NCI-H2029 (cell line): ENCODE measurements around the gene CLDN19.
"Not testable (repeated sequence)": the region's sequence is repeated elsewhere in the genome, so short reads cannot be mapped to it uniquely, and the experiment has no call there.

Source experiments
- DNase-seq: peaks from one replicate; lab custom pipeline; 2025; lab: John Stamatoyannopoulos, UW

Gene CLDN19

GRCh38 chr1:42737986-42738677, 1.9 kb downstream of the CLDN19 start:
- DNase-seq, result no peak

GRCh38 chr1:42737257-42737656, 2.8 kb downstream of the CLDN19 start:
- peak; percentile 96 for DNase-seq

- no peak for DNase-seq
These were observed 3.4 kb downstream of the CLDN19 start for GRCh38 chr1:42736571-42737200.

GRCh38 chr1:42736152-42736551, 3.9 kb downstream of the CLDN19 start:
- no peak for DNase-seq

- DNase-seq, result no peak
These were observed 4.4 kb downstream of the CLDN19 start for GRCh38 chr1:42735477-42736105.

- no peak for DNase-seq
These were observed 5.0 kb downstream of the CLDN19 start for GRCh38 chr1:42735056-42735455.

- no peak for DNase-seq
These were observed 5.6 kb downstream of the CLDN19 start for GRCh38 chr1:42734201-42735035.

- DNase-seq, result no peak
These were observed 6.4 kb downstream of the CLDN19 start for GRCh38 chr1:42733415-42734200.

- no peak for DNase-seq
These were observed 7.8 kb downstream of the CLDN19 start for GRCh38 chr1:42732126-42732680.

- DNase-seq, result no peak
These were observed 8.5 kb downstream of the CLDN19 start for GRCh38 chr1:42731585-42731984.

- DNase-seq, result peak; percentile 7
These were observed 9.0 kb downstream of the CLDN19 start for GRCh38 chr1:42730988-42731387.

GRCh38 chr1:42730002-42730401, 10.0 kb downstream of the CLDN19 start:
- DNase-seq, result no peak

- not testable (repeated sequence) for DNase-seq
These were observed 14.2 kb downstream of the CLDN19 start for GRCh38 chr1:42725820-42726219.

- no peak for DNase-seq
These were observed 16.5 kb downstream of the CLDN19 start for GRCh38 chr1:42723511-42723910.

GRCh38 chr1:42722403-42722802, 17.6 kb downstream of the CLDN19 start:
- DNase-seq, result not testable (repeated sequence)

- no peak for DNase-seq
These were observed 18.1 kb downstream of the CLDN19 start for GRCh38 chr1:42721926-42722325.

GRCh38 chr1:42720868-42721267, 19.2 kb downstream of the CLDN19 start:
- DNase-seq, result no peak

GRCh38 chr1:42714441-42714840, 25.6 kb downstream of the CLDN19 start:
- DNase-seq, result not testable (repeated sequence)

- no peak for DNase-seq
These were observed 26.7 kb downstream of the CLDN19 start for GRCh38 chr1:42713293-42713692.

GRCh38 chr1:42712808-42713207, 27.2 kb downstream of the CLDN19 start:
- not testable (repeated sequence) for DNase-seq

GRCh38 chr1:42703888-42704464, 36.1 kb downstream of the CLDN19 start:
- no peak for DNase-seq
